Measurements from ENCODE around the gene RENBP.
"Not testable (repeated sequence)": the region's sequence is repeated elsewhere in the genome, so short reads cannot be mapped to it uniquely, and the experiment has no call there.

The RENBP gene

DNA sequence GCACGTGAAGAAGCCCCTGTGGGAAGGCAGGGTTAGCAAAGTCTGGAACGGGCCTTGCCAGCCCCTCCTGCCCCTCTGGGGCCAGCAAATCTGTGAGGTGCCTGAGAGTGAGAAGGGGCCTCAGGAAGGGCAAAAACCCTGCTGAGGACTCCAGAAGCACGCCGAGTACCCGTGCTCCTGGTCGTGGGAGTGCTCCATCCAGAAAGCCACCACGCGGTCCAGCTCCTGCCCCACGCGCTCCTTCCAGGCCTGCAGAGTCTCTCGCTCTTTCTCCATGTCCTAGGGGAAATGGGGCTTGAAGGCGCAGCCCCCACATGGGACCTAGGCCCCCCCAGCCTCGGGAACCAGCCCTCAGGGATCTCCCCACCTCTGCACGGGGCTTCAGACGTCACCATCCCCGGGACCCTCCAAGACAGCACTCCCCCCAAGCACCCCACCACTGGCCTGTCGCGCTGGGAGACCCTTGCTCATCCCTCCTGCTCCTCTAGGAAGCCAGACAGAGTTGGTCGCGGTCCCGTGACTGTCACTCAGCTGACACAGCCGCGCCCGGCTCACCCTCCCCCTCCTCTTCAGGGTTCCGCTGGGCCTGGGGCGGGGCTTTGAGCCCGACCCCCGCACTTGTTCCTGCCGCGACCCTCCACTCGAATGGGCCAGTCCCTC, at the start of gene RENBP:
Gene RENBP, minus strand, starts transcription at position 504 of the 660 bp plus-strand sequence. Its CDS starts 33 bp downstream, at position 471.
- DNase-seq, result no peak

DNA sequence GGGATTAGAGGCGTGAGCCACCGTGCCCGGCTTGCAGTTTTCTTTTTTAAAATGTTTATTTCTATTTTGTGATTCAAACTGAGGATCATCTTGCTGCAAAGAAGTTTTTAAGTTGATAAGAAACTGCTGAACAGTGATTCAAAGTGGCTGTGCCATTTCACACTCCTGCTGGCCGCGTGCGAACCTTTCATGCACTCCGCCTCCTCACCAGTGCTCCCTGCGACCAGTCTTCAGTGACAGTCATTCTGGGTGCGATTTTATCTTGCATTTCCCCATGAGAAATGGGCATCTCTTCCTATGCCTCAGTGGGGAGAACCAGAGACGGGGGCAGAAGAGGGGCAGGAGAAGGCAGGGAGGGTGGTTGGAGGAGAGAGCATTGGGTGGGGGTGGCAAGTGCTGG, 49.5 kb upstream of the RENBP start:
- no peak for DNase-seq

DNA sequence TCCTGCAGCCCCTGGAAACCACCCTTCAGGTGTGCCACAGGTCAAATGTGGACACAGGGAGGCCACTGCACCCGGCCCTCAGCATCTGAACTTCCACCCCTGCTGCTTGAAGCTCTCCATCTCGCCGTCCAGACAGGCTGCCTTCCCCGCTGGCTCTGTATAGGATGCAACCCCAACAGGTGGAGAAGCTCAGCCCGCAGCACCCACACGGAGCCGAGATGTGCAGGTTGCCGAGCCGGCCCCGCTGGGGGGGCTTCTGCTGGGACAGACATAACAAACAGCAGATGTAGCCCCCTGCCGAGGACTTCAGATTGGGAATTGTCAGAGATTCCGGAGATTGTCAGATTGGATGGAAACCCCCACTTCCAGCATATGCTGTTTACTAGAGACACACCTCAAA, 48.6 kb upstream of the RENBP start:
- DNase-seq, result no peak

DNA sequence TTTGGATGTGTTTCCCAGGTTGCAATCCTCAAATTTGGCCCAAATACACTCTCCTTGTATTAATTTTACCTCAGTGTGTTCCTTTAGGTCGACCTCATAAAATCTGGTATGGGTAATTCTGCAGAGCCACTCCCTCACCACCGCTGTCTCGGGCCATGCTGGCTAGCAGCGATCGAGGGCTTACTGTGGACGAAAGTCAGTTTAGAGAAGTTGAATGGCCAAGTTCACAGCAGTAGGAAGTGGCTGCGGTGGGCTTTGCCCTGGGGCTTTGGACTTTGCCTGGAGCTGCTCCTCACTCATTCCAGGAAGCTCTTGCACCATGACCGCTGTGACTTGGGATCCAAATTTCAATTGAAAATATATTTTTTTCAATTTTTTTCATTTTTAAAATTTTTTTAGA, 47.7 kb upstream of the RENBP start:
- no peak for DNase-seq

DNA sequence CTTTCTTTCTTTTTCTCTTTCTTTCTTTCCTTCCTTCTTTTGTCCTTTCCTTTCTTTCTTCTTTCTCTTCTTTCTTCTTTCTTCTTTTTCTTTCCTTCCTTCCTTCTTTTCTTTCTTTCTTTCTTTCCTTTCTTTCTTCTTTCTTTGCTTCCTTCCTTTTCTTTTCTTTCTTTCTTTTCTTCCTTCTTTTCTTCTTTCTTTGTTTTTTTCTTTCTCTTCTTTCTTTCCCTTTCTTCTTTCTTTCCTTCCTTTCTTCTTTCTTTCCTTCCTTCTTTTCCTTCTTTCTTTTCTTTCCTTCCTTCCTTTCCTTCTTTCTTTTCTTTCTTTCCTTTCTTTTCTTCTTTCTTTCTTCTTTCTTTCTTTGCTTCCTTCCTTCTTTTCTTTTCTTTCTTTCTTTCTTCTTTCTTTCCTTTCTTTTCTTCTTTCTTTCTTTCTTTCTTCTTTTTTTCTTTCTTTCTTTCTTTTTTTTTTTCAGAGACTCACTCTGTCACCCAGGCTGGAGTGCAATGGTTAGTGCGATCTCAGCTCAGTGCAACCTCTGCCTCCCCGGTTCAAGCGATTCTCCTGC, 46.7 kb upstream of the RENBP start:
- no peak for DNase-seq

DNA sequence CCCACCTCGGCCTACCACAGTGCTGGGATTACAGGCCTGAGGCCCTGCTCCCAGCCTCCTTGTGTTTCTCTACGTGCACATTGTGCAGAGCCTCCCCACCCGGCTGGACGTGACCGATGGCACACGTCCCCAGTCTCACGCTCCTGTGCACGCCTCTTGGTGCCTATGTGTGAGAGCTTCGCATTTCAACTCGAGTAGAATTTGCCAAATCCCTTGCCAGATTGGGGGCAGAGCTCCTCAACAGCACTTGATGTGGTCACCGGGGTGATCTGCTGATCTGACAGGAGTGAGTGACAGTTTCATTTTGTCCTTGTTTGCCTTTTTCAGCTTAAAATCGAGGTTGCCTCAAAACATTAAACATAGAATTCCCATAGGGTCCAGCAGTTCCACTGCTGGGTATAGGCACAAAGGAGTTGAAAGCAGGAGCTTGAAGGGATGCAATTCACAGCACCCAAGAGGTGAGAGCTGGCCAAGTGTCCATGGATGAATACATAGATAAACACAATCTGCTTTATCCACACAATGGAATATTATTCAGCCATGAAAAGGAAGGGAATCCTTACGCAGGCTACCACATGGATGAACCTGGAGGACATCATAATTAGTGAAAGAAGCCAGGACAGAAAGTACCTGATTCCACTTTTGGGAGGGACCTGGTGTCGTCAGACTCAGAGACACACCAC, 45.7 kb upstream of the RENBP start:
- no peak for DNase-seq

DNA sequence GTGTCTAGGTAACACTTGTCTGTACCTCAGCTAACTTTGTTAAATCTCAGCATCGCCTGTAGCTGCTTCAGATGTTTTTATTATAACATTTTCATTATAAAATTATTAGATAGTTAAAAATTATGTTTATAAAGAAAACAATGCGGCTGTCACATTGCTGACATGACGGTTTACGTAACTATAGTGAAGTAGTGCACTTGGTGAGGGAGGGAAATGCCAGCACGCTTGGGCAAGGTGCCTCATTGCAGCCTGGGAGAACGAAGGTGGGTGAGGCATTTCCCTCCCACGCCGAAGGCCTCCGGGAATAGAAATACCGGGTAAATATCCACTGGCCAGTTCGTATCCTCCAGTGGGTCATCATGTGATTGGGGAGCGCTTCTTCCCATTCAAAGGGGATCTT, 44.0 kb upstream of the RENBP start:
- no peak for DNase-seq

DNA sequence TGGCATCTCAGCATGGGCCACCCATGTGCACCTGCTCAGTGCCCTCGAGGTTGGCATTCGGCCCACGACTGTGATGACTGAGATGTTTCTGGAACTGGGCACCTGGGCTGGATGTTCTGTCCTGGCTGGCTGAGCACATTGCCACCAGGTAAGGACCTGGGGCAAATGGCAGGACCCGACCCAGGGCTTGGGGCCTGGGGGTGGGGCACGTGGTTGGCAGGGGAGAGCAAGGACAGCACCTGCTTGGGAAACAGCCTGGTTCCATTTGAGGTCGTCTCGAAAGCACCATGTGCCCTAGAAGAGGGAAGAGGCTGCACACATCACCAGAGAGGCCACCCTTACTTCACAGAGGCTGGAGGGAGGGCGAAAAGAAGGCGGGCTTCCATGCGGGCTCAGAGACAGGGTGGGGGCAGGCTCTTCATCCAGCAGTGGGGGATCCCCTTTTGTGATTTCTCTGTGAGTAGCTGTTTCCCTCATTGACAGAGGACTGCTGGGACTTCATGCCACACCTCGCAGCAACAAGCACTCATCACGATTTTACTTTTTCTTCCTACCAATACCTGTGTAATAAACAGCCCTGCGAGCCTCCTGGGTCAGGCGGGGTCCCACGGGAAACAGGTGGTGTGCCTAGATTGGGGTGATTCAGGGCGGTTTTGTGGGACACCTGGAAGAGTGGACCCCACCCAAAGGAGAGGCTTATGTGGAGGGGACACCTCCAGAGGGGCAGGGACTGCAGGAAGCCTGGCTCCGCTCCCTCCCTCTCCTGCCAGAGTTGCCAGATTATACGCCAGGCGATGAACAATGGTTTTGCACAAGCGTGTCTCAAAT, 40.1 kb upstream of the RENBP start:
- no peak for DNase-seq

DNA sequence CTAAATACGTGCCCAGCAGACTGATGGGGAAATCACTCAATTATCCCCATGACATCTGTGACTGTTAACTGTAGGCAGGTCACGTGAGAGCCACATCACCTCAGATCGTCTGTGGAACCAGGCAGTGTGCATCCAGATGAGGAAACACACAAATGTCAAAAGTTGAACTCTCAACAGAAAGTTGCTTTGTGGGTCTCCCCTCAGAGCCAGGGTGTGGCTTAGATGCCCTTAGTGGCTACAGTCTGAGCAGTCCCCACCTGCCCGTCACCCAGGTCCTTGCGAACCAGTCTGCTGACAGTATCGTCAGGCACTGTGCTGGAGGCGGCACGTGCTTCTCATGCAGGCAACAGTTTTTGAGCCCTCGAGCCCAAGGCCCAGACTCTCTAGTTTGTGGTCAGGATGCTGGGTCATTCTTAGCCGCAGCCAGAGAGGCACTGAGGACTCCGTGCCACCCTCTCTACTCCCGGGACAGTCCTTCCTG, 38.9 kb upstream of the RENBP start:
- no peak for DNase-seq

DNA sequence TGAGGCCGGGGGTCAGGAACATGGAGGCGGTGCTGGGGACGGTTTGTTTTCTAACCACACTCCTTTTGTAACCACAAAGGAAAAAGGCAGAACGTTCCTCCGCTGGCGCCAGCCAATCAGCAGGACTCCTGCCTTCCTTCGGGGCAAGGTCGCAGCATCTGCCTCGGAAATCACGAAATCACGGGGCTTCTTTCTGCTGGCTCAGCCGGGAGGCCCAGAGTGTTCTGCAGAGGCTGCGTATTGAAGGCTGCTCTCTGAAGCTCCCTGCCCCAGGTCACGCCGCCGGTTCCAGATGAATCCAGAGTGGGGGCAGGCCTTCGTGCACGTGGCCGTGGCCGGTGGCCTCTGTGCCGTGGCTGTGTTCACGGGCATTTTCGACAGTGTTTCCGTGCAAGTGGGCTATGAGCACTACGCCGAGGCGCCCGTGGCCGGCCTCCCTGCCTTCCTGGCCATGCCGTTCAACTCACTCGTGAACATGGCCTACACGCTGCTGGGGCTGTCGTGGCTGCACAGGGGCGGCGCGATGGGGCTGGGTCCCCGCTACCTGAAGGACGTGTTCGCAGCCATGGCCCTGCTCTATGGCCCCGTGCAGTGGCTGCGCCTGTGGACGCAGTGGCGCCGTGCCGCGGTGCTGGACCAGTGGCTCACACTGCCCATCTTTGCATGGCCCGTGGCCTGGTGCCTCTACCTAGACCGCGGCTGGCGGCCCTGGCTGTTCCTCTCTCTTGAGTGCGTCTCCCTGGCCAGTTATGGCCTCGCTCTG, 37.5 kb upstream of the RENBP start:
- DNase-seq, result no peak

DNA sequence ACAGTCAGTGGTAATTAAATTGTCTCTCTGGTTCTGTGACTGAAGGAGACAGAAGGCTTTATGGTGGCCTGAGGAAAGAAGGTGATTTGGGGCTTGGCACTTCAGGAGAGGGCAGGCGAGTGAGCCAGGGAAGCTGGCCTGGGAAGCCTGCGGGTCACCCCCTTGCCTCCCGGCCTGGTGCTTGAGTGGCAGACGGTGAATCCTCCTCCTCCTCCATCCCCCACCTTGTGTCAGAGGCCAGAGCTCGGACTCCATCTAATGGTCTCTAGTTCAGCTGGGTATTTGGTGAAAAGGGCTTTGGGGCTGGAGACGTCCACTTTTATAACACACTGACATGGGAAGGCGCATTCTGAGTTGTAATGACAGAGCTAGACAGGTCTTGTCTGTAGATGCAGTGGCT, 36.8 kb upstream of the RENBP start:
- DNase-seq, result no peak

DNA sequence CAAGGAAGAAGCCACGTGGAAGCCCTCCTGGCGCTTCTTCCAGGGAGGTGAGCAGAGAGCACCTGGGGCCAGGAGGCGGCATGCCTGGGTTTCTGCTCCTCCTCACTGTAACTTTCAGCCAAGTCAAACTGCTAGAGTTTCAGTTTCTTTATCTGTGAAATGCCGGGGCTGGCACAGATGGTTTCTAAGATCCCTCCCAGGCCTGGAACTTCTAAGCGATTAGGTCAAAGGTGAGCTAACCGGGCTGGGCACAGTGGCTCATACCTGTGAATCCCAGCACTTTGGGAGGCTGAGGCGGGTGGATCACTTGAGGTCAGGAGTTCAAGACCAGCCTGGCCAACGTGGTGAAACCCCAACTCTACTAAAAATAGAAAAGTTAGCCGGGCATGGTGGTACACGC, 36.0 kb upstream of the RENBP start:
- not testable (repeated sequence) for DNase-seq

DNA sequence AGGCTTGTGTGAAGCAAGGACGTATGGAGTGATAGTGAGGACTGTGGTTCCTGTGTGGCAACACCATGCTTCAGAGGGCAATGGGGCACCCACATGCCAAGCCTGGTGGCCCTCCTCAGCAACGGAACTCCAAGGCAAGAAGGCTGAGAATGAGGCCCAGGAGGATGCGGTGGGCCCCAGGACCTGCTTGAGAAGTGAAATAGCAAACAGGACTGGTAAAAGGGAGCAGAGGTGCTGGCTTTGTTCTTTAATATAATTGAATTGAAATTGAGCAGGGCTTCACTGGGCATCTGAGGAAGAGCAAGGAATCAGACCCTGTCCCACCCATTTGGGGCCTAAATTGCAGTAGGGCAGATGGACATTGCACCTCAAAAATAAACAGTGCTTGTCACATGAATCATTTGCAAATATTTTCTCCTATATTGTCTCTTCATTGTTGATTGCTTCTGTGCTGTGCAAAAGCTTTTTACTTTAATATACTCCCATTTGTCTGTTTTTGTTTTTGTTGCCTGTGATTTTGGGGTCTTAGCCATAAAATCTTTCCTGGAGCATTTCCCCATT, 30.4 kb upstream of the RENBP start:
- DNase-seq, result no peak

DNA sequence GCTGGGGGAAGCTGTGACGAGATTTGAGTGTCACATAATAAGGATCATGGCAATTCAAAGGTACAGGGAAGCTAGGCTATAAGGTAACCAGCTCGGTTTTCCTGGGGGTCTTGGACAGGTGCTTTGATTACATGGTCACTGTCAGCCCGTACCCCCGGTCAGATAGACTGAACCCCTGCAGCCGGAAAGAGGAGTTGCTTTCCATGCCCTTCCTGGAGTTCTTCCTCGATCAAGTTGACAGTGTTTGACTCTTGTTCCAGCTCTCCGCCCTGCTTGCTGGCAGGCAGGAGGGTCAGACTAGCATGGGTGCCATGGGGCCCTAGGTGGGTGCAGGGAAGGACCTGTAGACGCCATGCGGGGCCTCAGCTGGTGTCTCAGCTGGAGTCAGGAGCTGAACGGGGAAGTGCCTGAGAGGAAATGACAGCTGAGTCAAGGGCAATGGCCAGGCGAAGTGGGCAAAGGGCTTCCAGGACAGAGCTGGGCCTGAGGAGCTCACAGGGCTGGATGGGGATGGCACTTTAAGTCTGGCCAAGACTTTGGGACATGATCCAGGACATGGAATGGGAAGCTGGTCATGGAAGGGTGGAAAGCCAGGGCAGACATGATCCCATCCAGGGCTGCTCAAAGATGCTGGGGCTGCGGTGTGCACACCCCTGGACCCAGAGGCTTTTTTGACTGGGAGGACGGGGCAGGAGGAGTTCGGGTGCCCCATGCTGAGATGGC, 29.7 kb upstream of the RENBP start:
- no peak for DNase-seq

DNA sequence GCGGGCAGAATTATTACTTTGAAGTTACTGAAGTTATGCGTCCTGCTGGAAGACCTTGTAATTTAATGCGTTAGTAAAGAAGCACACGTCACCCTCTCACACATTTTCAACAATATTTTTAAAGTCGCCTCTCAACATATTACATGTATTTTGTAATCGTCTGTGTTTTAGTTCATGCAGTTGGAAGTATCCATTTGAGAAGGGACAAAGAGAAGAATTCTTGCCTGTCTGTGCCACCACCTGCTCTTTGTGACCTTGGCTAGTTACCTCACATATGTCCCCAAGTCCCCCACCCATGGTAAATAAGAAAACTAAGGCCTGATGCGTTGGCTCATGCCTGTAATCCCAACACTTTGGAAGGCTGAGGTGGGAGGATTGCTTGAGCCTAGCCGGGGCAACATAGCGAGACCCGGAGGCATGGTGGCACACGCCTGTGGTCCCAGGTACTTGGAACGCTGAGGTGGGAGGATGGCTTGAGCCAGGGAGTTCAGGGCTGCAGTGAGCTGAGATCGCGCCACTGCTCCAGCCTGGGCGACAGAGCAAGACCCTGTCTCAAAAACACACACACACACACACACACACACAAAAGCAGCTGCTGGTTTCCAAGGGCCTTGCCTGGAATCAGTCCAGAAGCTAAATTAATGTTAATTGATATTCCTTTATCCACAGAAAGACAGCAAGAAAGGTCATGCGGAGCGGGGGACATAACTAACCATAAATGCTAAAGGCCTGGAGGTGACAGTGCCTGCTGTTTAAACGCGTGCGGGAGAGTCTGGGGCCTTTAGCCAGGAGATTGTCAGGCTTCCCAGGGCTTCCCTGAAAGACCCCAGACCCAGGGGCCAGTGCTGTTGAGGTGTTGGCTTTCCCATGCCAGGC, 28.9 kb upstream of the RENBP start:
- peak in 1 of 2 experiments; percentile 38 for DNase-seq

DNA sequence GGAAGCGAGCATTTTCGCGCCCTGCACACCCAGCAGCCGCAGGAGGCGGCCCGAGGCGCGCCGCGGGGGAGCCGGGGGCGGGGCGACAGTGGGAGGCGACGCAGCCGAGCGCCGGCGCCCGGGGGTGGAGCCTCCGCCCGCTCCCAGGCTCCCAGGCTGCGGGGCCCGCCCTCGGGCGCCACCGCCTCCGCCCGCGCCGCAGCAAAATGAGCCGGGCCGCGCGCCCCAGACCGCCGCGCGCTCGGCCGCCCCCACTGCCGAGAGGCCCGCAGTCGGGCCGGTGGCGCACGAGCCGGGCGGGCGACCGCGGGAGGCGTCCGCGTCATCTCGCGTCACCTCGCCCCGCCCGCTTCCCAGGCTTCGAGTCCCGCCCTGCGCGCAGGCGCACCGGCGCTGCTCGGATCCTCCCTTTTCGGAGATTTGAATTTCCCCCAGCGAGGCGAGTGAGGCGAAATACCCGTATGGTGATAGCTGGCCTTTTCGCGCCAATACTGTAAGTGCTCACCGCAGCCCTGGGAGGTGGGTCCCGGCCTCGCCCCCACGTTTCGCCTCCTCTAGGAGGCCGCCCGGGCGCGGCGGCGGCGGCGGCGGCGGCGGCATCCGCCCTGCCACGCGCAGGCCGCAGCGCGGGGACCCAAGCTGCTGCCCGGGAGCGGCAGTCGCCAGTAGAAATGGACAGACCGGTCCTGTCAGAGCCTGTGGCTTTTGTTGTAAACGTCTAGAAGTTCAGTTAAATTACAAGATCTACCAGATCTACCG, 28.1 kb upstream of the RENBP start, which contains the start of gene TMEM187:
Gene TMEM187, plus strand, starts transcription at position 387 of the 759 bp plus-strand sequence. CDS start 9,309 bp downstream, outside the sequence.
- DNase-seq, result peak; percentile 85 to 86

DNA sequence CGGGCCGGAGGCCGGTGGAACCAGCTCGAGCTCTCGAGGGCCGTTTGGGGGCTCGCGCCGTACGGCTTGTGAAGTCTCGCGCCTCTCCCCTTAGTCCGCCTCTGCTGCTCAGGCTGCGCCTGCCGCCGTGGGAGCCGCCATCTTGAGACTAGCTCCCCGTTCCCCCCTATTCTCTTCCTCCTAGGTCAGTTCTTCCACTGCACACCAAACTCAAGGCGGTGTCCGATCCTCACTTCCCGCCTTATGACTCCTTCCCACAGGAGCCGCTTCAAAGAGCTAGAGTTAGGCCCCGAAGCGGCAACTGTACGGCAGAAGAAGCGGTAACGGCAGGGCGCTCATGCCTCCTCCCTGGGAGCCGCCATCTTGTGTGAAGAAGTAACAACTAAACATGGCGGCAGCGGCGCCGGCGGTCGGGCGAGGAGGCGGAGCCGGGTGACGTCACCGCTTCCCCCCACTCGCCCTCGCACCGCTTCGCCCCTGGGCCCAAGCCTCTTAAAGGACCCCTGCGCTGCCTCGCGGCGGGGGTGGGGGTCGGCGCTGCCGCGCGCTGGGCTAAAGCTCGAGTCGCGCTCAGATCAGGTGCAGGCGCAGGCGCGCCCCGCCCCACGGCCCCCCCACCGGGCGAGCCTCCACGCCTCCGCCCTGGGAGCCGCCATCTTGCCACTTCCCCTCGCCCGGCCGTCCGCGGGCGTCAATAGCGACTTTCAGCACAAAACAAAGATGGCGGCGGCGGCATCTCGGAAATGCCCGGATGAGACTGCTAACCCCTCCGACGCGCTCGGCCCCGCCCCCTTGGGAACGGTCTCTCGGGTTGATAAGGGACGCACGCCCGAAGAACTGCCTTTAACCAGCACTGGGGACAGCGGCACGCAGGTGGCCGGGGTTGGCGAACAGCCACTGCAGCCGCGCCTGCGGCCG, 27.3 kb upstream of the RENBP start, which contains the start of gene HCFC1:
Gene HCFC1, minus strand, starts transcription at position 369 of the 918 bp plus-strand sequence. CDS start 978 bp downstream, outside the sequence.
- DNase-seq, result peak; percentile 84 to 85

DNA sequence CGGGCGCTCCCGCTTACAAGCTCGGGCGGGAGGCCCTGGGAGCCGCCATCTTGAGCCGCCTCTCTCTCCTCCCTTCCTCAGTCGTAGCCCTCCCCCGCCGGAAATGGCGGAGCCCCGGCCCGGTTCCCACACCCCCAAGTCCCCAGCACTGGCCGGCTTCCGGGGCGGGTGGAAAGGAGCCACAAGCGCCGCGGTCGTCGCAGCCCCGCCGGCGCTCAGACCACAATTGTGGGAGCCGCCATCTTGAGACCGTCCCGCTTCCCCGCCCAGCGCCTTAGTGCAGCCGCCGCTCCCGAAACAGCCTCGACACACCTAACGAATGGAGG, 26.6 kb upstream of the RENBP start:
- peak; percentile 43 to 70 for DNase-seq

Data from NCI-H2081 (cell line).